WTC11 (cell line): Measurements from ENCODE around the gene GLMN.
"Not testable (repeated sequence)": the region's sequence is repeated elsewhere in the genome, so short reads cannot be mapped to it uniquely, and the experiment has no call there.

ENCODE experiments used
- TF ChIP-seq, protein P1 (sequence below): fragments of 200-600 bp; IDR thresholded peaks from 2 replicates; pipeline ENCODE4 v1.8.0; 2022; ENCODE audit warnings: antibody characterized with exemption
- TF ChIP-seq, protein P2 (sequence below): sonication (generic); formaldehyde crosslinking; IDR thresholded peaks from 2 replicates; pipeline ENCODE4 v1.8.1; 2023; ENCODE audit warnings: mild to moderate bottlenecking, missing genetic modification reagents, moderate library complexity

DNA sequence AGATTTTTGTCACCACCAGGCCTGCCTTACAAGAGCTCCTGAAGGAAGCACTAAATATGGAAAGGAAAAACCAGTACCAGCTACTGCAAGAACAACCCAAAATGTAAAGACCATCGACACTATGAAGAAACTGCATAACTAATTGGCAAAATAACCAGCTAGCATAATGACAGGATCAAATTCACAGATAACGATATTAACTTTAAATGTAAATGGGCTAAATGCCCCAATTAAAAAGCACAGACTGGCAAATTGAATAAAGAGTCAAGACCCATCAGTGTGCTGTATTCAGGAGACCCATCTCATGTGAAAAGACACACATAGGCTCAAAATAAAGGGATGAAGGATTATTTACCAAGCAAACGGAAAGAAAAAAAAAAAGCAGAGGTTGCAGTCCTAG is 44.1 kb downstream of the GLMN start:
- TF ChIP-seq, protein P1, sequence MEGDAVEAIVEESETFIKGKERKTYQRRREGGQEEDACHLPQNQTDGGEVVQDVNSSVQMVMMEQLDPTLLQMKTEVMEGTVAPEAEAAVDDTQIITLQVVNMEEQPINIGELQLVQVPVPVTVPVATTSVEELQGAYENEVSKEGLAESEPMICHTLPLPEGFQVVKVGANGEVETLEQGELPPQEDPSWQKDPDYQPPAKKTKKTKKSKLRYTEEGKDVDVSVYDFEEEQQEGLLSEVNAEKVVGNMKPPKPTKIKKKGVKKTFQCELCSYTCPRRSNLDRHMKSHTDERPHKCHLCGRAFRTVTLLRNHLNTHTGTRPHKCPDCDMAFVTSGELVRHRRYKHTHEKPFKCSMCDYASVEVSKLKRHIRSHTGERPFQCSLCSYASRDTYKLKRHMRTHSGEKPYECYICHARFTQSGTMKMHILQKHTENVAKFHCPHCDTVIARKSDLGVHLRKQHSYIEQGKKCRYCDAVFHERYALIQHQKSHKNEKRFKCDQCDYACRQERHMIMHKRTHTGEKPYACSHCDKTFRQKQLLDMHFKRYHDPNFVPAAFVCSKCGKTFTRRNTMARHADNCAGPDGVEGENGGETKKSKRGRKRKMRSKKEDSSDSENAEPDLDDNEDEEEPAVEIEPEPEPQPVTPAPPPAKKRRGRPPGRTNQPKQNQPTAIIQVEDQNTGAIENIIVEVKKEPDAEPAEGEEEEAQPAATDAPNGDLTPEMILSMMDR, result not testable (repeated sequence)
- TF ChIP-seq, protein P2, sequence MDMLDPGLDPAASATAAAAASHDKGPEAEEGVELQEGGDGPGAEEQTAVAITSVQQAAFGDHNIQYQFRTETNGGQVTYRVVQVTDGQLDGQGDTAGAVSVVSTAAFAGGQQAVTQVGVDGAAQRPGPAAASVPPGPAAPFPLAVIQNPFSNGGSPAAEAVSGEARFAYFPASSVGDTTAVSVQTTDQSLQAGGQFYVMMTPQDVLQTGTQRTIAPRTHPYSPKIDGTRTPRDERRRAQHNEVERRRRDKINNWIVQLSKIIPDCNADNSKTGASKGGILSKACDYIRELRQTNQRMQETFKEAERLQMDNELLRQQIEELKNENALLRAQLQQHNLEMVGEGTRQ (CRISPR knock-in tag), result not testable (repeated sequence)
